H1 (cell line): ENCODE measurements around the gene SIK2.

Source experiments
- CTCF ChIP-seq, 3 experiments: IDR thresholded peaks; 1 replicate in 2 of 3; 2 replicates in 1 of 3; pipeline versions ENCODE4 v1.5.1 to v1.6.1; 2011; ENCODE audit warnings: low read length in 3 of 3, mild to moderate bottlenecking in 3 of 3, inconsistent platforms in 2 of 3, low read depth in 1 of 3, moderate library complexity in 1 of 3; ENCODE audit not compliant: insufficient read depth in 1 of 3; ENCODE audit errors: control extremely low read depth in 1 of 3
- KDM5A ChIP-seq: fragments of 200-600 bp; IDR thresholded peaks from 2 replicates; pipeline ENCODE4 v1.7.1; 2012; ENCODE audit warnings: mild to moderate bottlenecking, low read length, inconsistent platforms, mixed read lengths

- no peak for TF ChIP-seq CTCF (IDR thresholded peaks at IDR 0.05; ENCODE audit: control extremely low read depth in 1 of 3, insufficient read depth in 1 of 3, low read depth in 1 of 3, low read length in 3 of 3)
- no peak for TF ChIP-seq KDM5A
These were observed 28.4 kb upstream of the SIK2 start for GRCh38 chr11:111573821-111574249.
